Mammary epithelial cell (primary cell): ENCODE results near the gene NPTXR.

Experiments used
- EZH2 ChIP-seq: IDR thresholded peaks from 2 replicates; pipeline ENCODE4 v1.6.1; 2012; ENCODE audit warnings: low read length, inconsistent platforms, borderline replicate concordance
- TF ChIP-seq, protein P1 (sequence below), 2 donors: IDR thresholded peaks in 1 of 2; conservative IDR thresholded peaks in 1 of 2; 2 replicates each; pipeline ENCODE4 v1.5.1; 2011 to 2012; ENCODE audit warnings: inconsistent platforms in 2 of 2, low read length in 2 of 2, mild to moderate bottlenecking in 2 of 2, control low read depth in 1 of 2, low read depth in 1 of 2; ENCODE audit not compliant: insufficient read depth in 1 of 2; ENCODE audit errors: extremely low read depth in 1 of 2

DNA sequence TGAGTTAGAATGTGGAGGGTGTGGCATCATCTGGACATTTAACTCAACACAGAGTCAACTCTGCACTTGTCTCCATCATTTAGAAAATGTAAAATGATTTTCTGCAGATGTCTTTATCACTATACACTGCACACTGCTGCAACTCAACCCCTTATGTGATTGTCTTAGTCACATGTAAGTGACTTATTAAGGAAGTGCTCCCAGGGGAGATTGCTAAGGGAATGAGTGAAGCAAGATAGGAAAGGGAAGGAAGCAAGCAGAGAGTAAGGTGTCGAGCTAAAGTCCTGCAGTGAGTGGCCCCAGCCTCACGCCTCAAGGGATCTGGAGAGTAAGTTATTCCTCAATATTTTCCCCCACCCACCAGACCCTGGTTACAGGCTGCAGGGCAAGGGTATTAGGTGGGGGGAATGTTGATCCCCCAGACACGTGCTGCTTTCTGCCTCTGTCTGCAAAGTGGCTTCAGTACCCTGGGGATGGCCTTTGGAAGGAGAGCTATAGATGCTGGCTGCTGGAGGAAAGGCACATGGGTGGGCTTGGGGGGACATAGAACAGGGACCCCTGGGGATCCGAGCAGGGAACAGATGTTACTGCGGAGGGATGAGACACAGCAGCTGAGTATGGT, 35.4 kb upstream of the NPTXR start:
- TF ChIP-seq, protein P1, sequence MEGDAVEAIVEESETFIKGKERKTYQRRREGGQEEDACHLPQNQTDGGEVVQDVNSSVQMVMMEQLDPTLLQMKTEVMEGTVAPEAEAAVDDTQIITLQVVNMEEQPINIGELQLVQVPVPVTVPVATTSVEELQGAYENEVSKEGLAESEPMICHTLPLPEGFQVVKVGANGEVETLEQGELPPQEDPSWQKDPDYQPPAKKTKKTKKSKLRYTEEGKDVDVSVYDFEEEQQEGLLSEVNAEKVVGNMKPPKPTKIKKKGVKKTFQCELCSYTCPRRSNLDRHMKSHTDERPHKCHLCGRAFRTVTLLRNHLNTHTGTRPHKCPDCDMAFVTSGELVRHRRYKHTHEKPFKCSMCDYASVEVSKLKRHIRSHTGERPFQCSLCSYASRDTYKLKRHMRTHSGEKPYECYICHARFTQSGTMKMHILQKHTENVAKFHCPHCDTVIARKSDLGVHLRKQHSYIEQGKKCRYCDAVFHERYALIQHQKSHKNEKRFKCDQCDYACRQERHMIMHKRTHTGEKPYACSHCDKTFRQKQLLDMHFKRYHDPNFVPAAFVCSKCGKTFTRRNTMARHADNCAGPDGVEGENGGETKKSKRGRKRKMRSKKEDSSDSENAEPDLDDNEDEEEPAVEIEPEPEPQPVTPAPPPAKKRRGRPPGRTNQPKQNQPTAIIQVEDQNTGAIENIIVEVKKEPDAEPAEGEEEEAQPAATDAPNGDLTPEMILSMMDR (conservative IDR thresholded peaks at IDR 0.05 in 1 of 2, IDR thresholded peaks at IDR 0.05 in 1 of 2; ENCODE audit: extremely low read depth in 1 of 2, insufficient read depth in 1 of 2, low read depth in 1 of 2, low read length in 2 of 2), result no peak
- no peak for TF ChIP-seq EZH2
